CD4-positive, alpha-beta memory T cell (primary cell): ENCODE measurements around the gene FALEC. TPM values are rescaled to one million over a fixed set of nuclear protein-coding genes. Genes with fewer than 3 reads are reported as not detected.
A peak's percentile ranks its signal among the peaks of the same experiment; 100 is the strongest.

ENCODE experiments used
- CTCF ChIA-PET: fragments of 350-600 bp; sonication (Branson Sonifier 250); formaldehyde crosslinking; loops from one replicate; lab custom pipeline; 2021; ENCODE audit warnings: inconsistent platforms; ENCODE audit not compliant: partially characterized antibody; lab: Charles Lee
- POLR2A ChIA-PET: fragments of 350-600 bp; sonication (Branson Sonifier 250); formaldehyde crosslinking; loops from one replicate; lab custom pipeline; 2021; ENCODE audit not compliant: partially characterized antibody; lab: Charles Lee
- DNase-seq, 5 donors: peaks; one replicate each; pipeline versions ENCODE4 v3.0.0 to v3.0.0-alpha.2; 2020 to 2022; ENCODE audit warnings: mixed read lengths in 1 of 5
- H3K27ac ChIP-seq: one replicate; pipeline ENCODE4 v1.7.0; 2013; ENCODE audit warnings: low read depth, low read length
- H3K27me3 ChIP-seq: 2 replicates; pipeline ENCODE4 v1.7.0; 2013; ENCODE audit warnings: mild to moderate bottlenecking, low read length, moderate library complexity; ENCODE audit not compliant: insufficient read depth
- H3K36me3 ChIP-seq: 2 replicates; pipeline ENCODE4 v1.7.0; 2013; ENCODE audit warnings: mild to moderate bottlenecking, low read length, moderate library complexity; ENCODE audit not compliant: insufficient read depth
- H3K4me1 ChIP-seq: 2 replicates; pipeline ENCODE4 v1.7.0; 2013; ENCODE audit warnings: mild to moderate bottlenecking, low read length, moderate library complexity; ENCODE audit not compliant: insufficient read depth
- H3K4me3 ChIP-seq, 2 donors: one replicate each; pipeline ENCODE4 v1.7.0; 2013; ENCODE audit warnings: low read length in 2 of 2, mild to moderate bottlenecking in 1 of 2
- H3K9me3 ChIP-seq, 2 donors: one replicate each; pipeline ENCODE4 v1.7.0; 2013; ENCODE audit warnings: low read length in 2 of 2, control low read depth in 1 of 2; ENCODE audit not compliant: control insufficient read depth in 1 of 2
- H3K27ac Mint-ChIP-seq, 7 donors: one replicate each; pipeline ENCODE4 v1.8.0; 2020 to 2021; ENCODE audit warnings: mixed read lengths in 7 of 7, mild to moderate bottlenecking in 6 of 7, inconsistent platforms in 3 of 7, moderate library complexity in 3 of 7
- H3K27me3 Mint-ChIP-seq, 2 donors: one replicate each; pipeline ENCODE4 v1.8.0; 2020 to 2021; ENCODE audit warnings: mixed read lengths in 2 of 2
- H3K36me3 Mint-ChIP-seq, 2 donors: one replicate each; pipeline ENCODE4 v1.8.0; 2020 to 2021; ENCODE audit warnings: mixed read lengths in 2 of 2, inconsistent platforms in 1 of 2, mild to moderate bottlenecking in 1 of 2
- H3K4me1 Mint-ChIP-seq, 4 donors: one replicate each; pipeline ENCODE4 v1.8.0; 2020 to 2021; ENCODE audit warnings: mixed read lengths in 4 of 4, mild to moderate bottlenecking in 1 of 4
- H3K4me3 Mint-ChIP-seq, 8 donors: one replicate each; pipeline ENCODE4 v1.8.0; 2020 to 2021; ENCODE audit warnings: mixed read lengths in 8 of 8, mild to moderate bottlenecking in 7 of 8, moderate library complexity in 6 of 8, inconsistent platforms in 3 of 8
- H3K9me3 Mint-ChIP-seq, 8 donors: one replicate each; pipeline ENCODE4 v1.8.0; 2020 to 2021; ENCODE audit warnings: mixed read lengths in 8 of 8, mild to moderate bottlenecking in 5 of 8, inconsistent platforms in 3 of 8, moderate library complexity in 1 of 8
- intact Hi-C: fragments of 100-400 bp; cut with micrococcal nuclease; formaldehyde crosslinking; loops from one replicate; pipeline ENCODE4 v1.15.1; 2023
- polyA plus RNA-seq, 2 donors: library from polyadenylated mRNA; unstranded; fragments of 300-500 nt; fragmentation: Illumina TruSeq; gene quantifications; one replicate each; pipeline ENCODE4 v1.2.3, GENCODE V29; 2021
- total RNA-seq, 2 experiments: library from RNA; stranded (reverse); gene quantifications; one replicate each; pipeline ENCODE4 v1.2.3, GENCODE V29; 2021

FALEC gene
- total and polyA plus RNA-seq, 4 experiments from 2014 or later = 0.64 to 1.1 TPM; not detected in 2

DNA sequence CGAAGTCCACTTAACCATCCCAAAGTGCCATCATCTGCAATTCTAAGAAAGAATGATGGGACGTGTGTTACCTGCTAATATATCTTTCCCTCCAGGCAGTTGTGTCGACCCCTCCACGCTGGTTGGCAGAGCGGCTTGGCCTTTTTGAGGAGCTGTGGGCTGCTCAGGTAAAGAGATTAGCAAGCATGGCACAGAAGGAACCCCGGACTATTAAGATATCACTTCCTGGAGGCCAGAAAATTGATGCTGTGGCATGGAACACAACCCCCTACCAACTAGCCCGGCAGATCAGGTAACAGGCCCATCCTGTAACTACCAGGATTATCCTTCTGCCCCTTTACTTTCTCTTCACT lies 27.8 kb upstream of the FALEC start:
- POLR2A ChIA-PET = interaction anchor here (0.6 to 2.3 kb wide), 25 partner anchors 8 to 478 kb away, joined by 3 to 31 read pairs (median 3); partner anchors contain the start of genes ANP32E, APH1A, ENSA and FALEC

DNA sequence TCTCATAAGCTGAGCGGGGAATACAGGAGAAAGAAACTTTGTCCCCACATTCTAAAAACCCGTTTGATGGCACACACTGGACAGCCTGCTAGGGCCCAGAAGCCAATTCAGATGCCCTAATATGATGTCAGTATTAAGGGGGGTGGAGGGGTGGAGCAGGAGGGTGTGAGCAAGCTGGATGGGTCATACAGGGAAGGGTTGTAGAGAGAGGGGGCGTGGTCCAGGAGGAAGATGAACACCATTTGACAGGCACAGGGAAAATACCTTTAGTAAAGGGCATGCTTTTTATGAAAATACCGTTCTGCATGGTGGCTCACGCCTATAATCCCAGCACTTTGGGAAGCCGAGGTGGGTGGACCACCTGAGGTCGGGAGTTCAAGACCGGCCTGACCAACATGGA lies 22.4 kb upstream of the FALEC start:
- DNase-seq = no peak
- Mint-ChIP-seq H3K4me3 (no peak overlapping the region), H3K4me1 (peaks cover 2 to 12% (median 8%) of the 10 kb centered on the region in 4 donors), H3K27ac (no peak overlapping the region), H3K27me3 (no peaks in the 10 kb centered on the region), H3K9me3 (no peaks in the 10 kb centered on the region), H3K36me3 (peaks cover 46 to 48% of the 10 kb centered on the region in 2 donors)
- no peaks in the 10 kb centered on the region for H3K9me3 ChIP-seq
- ChIA-PET POLR2A (no interaction called here), CTCF (no interaction called here)
- H3K27me3 ChIP-seq = no peaks in the 10 kb centered on the region
- H3K4me1 ChIP-seq = peaks cover 7% of the 10 kb centered on the region
- no peak overlapping the region for H3K27ac ChIP-seq
- intact Hi-C loops = no loop called here
- H3K36me3 ChIP-seq = peaks cover 36% of the 10 kb centered on the region
- no peak overlapping the region for H3K4me3 ChIP-seq

More for the DNA sequence above, 27.8 kb upstream of the FALEC start:
- Histone ChIP-seq H3K9me3 (no peaks in the 10 kb centered on the region), H3K27ac (peak overlapping the region; percentile 77), H3K4me1 (peaks cover 13% of the 10 kb centered on the region), H3K36me3 (peaks cover 15% of the 10 kb centered on the region), H3K27me3 (no peaks in the 10 kb centered on the region), H3K4me3 (peak overlapping the region; percentile 78 to 83)
- Mint-ChIP-seq H3K36me3 (peaks cover 28 to 30% of the 10 kb centered on the region in 2 donors), H3K4me3 (peak overlapping the region; percentile 94 to 100 (median 98)), H3K9me3 (no peaks in the 10 kb centered on the region), H3K27me3 (no peaks in the 10 kb centered on the region), H3K27ac (peak overlapping the region; percentile 72 to 100 (median 99)), H3K4me1 (peaks cover 9 to 26% (median 20%) of the 10 kb centered on the region in 4 donors)
- intact Hi-C loops = loop anchor here (1.0 to 10.0 kb wide), 3 partner anchors 28 to 140 kb away; partner anchors contain the start of genes ENSA, FALEC and RPRD2
- peak in 1 of 5 donors; percentile 18 for DNase-seq
- CTCF ChIA-PET = interaction anchor here (1.1 to 1.4 kb wide), 2 partner anchors 45 to 73 kb away, joined by 3 read pairs; no protein-coding TSS in a partner anchor

GRCh38 chr1:150498342-150498741 lies 17.2 kb upstream of the FALEC start:
- Histone ChIP-seq H3K27me3 (no peaks in the 10 kb centered on the region), H3K9me3 (no peaks in the 10 kb centered on the region), H3K27ac (no peak overlapping the region), H3K36me3 (peaks cover 23% of the 10 kb centered on the region), H3K4me1 (no peaks in the 10 kb centered on the region), H3K4me3 (no peak overlapping the region)
- H3K4me1 Mint-ChIP-seq = peaks cover 0 to 3% (median 0%) of the 10 kb centered on the region in 4 donors
- POLR2A ChIA-PET = interaction anchor here (3.4 kb wide), 1 partner anchor 11 kb away, joined by 16 read pairs; the partner anchor contains the start of gene TARS2
- no peak overlapping the region for H3K4me3 Mint-ChIP-seq
- H3K36me3 Mint-ChIP-seq = peaks cover 44 to 45% of the 10 kb centered on the region in 2 donors
- no peaks in the 10 kb centered on the region for H3K27me3 Mint-ChIP-seq
- peaks cover 0 to 1% (median 0%) of the 10 kb centered on the region in 8 donors for H3K9me3 Mint-ChIP-seq
- peak overlapping the region in 1 of 7 donors; percentile 66 for H3K27ac Mint-ChIP-seq
- DNase-seq = no peak
- intact Hi-C loops = no loop called here
- CTCF ChIA-PET = no interaction called here

GRCh38 chr1:150505431-150505830 lies 10.1 kb upstream of the FALEC start:
- peaks cover 0 to 4% (median 3%) of the 10 kb centered on the region in 4 donors for H3K4me1 Mint-ChIP-seq
- Histone ChIP-seq H3K4me1 (no peaks in the 10 kb centered on the region), H3K27me3 (no peaks in the 10 kb centered on the region), H3K9me3 (no peaks in the 10 kb centered on the region), H3K27ac (no peak overlapping the region), H3K4me3 (no peak overlapping the region), H3K36me3 (peaks cover 25% of the 10 kb centered on the region)
- intact Hi-C loops = no loop called here
- ChIA-PET CTCF (interaction anchor here (1.3 kb wide), 1 partner anchor 27 kb away, joined by 4 read pairs; no protein-coding TSS in a partner anchor), POLR2A (interaction anchor here (0.6 kb wide), 1 partner anchor 11 kb away, joined by 4 read pairs; no protein-coding TSS in a partner anchor)
- H3K9me3 Mint-ChIP-seq = peaks cover 0 to 1% (median 0%) of the 10 kb centered on the region in 8 donors
- H3K27ac Mint-ChIP-seq = no peak overlapping the region
- H3K4me3 Mint-ChIP-seq = no peak overlapping the region
- peaks cover 38 to 52% of the 10 kb centered on the region in 2 donors for H3K36me3 Mint-ChIP-seq
- DNase-seq = no peak
- H3K27me3 Mint-ChIP-seq = no peaks in the 10 kb centered on the region

GRCh38 chr1:150507912-150508864 lies 7.4 kb upstream of the FALEC start, which contains the start of gene ECM1:
TSS of gene ECM1 (plus strand) at chr1:150508109. CDS start at chr1:150508210, 101 bp downstream.
- DNase-seq = no peak
- H3K4me1 ChIP-seq = no peaks in the 10 kb centered on the region
- ChIA-PET POLR2A (interaction anchor here (0.6 kb wide), 2 partner anchors 20 to 28 kb away, joined by 3 to 4 read pairs; no protein-coding TSS in a partner anchor), CTCF (interaction anchor here (0.7 to 2.0 kb wide), 3 partner anchors 8 to 54 kb away, joined by 3 to 5 read pairs (median 3); no protein-coding TSS in a partner anchor)
- H3K4me1 Mint-ChIP-seq = peaks cover 0 to 10% (median 3%) of the 10 kb centered on the region in 4 donors
- H3K4me3 ChIP-seq = no peak within 1 kb of the TSS
- H3K9me3 Mint-ChIP-seq = no peaks in the 10 kb centered on the region
- H3K36me3 ChIP-seq = peaks cover 25% of the 10 kb centered on the region
- H3K27ac Mint-ChIP-seq = peak within 1 kb of the TSS in 3 of 7 donors; percentile 36 to 59 (median 38)
- H3K27me3 ChIP-seq = no peaks in the 10 kb centered on the region
- no peak within 1 kb of the TSS for H3K4me3 Mint-ChIP-seq
- H3K36me3 Mint-ChIP-seq = peaks cover 28 to 42% of the 10 kb centered on the region in 2 donors
- H3K9me3 ChIP-seq = no peaks in the 10 kb centered on the region
- H3K27ac ChIP-seq = no peak within 1 kb of the TSS
- intact Hi-C loops = no loop called here
- no peaks in the 10 kb centered on the region for H3K27me3 Mint-ChIP-seq

DNA sequence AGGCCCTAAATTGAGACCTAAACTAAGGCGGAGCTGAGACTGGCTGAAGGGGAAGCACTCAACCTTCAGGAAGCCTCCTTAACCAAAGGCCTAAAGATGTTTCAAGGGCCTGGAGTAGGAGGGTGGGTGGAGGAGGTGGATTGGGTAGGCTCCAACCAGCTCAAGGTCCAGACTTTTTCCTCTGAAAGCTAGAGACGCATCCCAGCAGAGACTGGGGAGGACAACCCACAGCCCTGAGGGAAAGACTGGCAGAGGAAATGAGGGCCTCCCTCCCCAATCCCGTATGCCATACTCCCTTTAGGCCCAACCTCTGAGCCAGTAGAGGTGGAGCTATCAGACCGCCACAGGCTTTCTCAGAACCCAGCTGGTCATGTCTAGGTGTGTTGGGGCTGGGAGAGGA lies 6.6 kb upstream of the FALEC start:
- Histone ChIP-seq H3K27me3 (no peaks in the 10 kb centered on the region), H3K9me3 (no peaks in the 10 kb centered on the region), H3K27ac (no peak overlapping the region), H3K36me3 (peaks cover 23% of the 10 kb centered on the region), H3K4me3 (no peak overlapping the region), H3K4me1 (no peaks in the 10 kb centered on the region)
- no peak overlapping the region for H3K4me3 Mint-ChIP-seq
- no peak for DNase-seq
- H3K27ac Mint-ChIP-seq = no peak overlapping the region
- peaks cover 25 to 35% of the 10 kb centered on the region in 2 donors for H3K36me3 Mint-ChIP-seq
- CTCF ChIA-PET = interaction anchor here (1.5 kb wide), 1 partner anchor 55 kb away, joined by 3 read pairs; no protein-coding TSS in a partner anchor
- H3K27me3 Mint-ChIP-seq = no peaks in the 10 kb centered on the region
- POLR2A ChIA-PET = interaction anchor here (0.6 kb wide), 1 partner anchor 21 kb away, joined by 3 read pairs; no protein-coding TSS in a partner anchor
- intact Hi-C loops = no loop called here
- no peaks in the 10 kb centered on the region for H3K9me3 Mint-ChIP-seq
- H3K4me1 Mint-ChIP-seq = peaks cover 0 to 10% (median 3%) of the 10 kb centered on the region in 4 donors
